Body of pancreas (tissue), 4 donors: ENCODE data around the gene CTAG1A. TPM values are rescaled to one million over a fixed set of nuclear protein-coding genes. Genes with fewer than 3 reads are reported as not detected.

ENCODE experiments used
- ATAC-seq: fragments of 150-250 bp; one replicate; pipeline ENCODE4 v1.9.1; 2016
- DNase-seq, 4 donors: peaks; one replicate each; pipeline ENCODE4 v3.0.0-alpha.2; 2019
- H3K27ac ChIP-seq, 4 donors: fragments of 200-600 bp; sonication (generic); 1 replicate in 3 of 4; 2 replicates in 1 of 4; pipeline versions ENCODE4 v1.5.1 to v1.6.1; 2016 to 2019; ENCODE audit warnings: mild to moderate bottlenecking in 1 of 4, mixed read lengths in 1 of 4, moderate library complexity in 1 of 4
- H3K27me3 ChIP-seq, 2 donors: fragments of 200-600 bp; sonication (generic); one replicate each; pipeline ENCODE4 v1.6.0; 2016; ENCODE audit warnings: mild to moderate bottlenecking in 1 of 2
- H3K36me3 ChIP-seq, 2 donors: fragments of 200-600 bp; sonication (generic); replicated peaks in 1 of 2; 2 replicates each; pipeline ENCODE4 v1.5.1; 2016; ENCODE audit warnings: low read depth in 2 of 2; ENCODE audit not compliant: insufficient read depth in 1 of 2
- H3K4me1 ChIP-seq: fragments of 200-600 bp; sonication (generic); one replicate; pipeline ENCODE4 v1.6.0; 2016
- H3K4me3 ChIP-seq, 2 donors: fragments of 200-600 bp; sonication (generic); 1 replicate in 1 of 2; 2 replicates in 1 of 2; pipeline ENCODE4 v1.5.1; 2016 to 2019
- H3K9me3 ChIP-seq, 3 donors: fragments of 200-600 bp; sonication (generic); 1 replicate in 2 of 3; 2 replicates in 1 of 3; pipeline ENCODE4 v1.5.1; 2016
- CTCF ChIP-seq, 7 experiments: fragments of 450-650 bp in 4 of 7; fragments of 200-600 bp in 3 of 7; sonication (generic) in 3 of 7; IDR thresholded peaks; one replicate each; pipeline ENCODE4 v1.5.1; 2016 to 2019; ENCODE audit warnings: antibody characterized with exemption in 7 of 7
- POLR2A ChIP-seq, 3 donors: fragments of 450-650 bp; IDR thresholded peaks; one replicate each; pipeline ENCODE4 v1.6.1; 2016; ENCODE audit warnings: antibody characterized with exemption in 3 of 3, mild to moderate bottlenecking in 2 of 3
- WGBS, 2 donors: methylation state at CpG; one replicate each; pipeline ENCODE4 v1.1.5; 2017; 5-methylcytosine and 5-hydroxymethylcytosine counted together
- intact Hi-C: fragments of 100-400 bp; cut with DNase I; formaldehyde crosslinking; loops from one replicate; pipeline ENCODE4 v1.15.1; 2023
- total RNA-seq, 2 donors: library from RNA; depleted of rRNA; stranded (reverse); fragments of >200 nt; gene quantifications; one replicate each; pipeline ENCODE4 v1.1.0, GENCODE V29; 2016

The CTAG1A gene
- total RNA-seq, 2 donors from 2014 or later: not detected

GRCh38 chrX:154541896-154542722, 42.8 kb upstream of the CTAG1A start:
- 73 to 83% methylated on average over 4 to 5 of the region's 12 CpGs for WGBS, 2 donors
- ATAC-seq (peak; percentile 34), DNase-seq (peak; percentile 58 to 76 (median 65))
- Histone ChIP-seq H3K9me3 (no peaks in the 10 kb centered on the region), H3K36me3 (no peaks in the 10 kb centered on the region), H3K27ac (peak overlapping the region in 2 of 4 donors; percentile 55 to 67), H3K4me3 (no peak overlapping the region), H3K4me1 (peaks cover 16% of the 10 kb centered on the region), H3K27me3 (no peaks in the 10 kb centered on the region)
- intact Hi-C loops: no loop called here
- no peak for TF ChIP-seq POLR2A (IDR thresholded peaks at IDR 0.05)
- no peak for TF ChIP-seq CTCF (IDR thresholded peaks at IDR 0.05)

- H3K9me3 ChIP-seq: no peaks in the 10 kb centered on the region
- DNase-seq: peak in 1 of 4 donors; percentile 41
- ATAC-seq: no peak
- H3K27ac ChIP-seq: peak overlapping the region in 2 of 4 donors; percentile 55 to 67
- H3K36me3 ChIP-seq: no peaks in the 10 kb centered on the region
- peaks cover 16% of the 10 kb centered on the region for H3K4me1 ChIP-seq
- TF ChIP-seq CTCF (IDR thresholded peaks at IDR 0.05) (no peak), POLR2A (IDR thresholded peaks at IDR 0.05) (no peak)
- WGBS, 2 donors: 75 to 92% methylated on average over 4 to 13 of the region's 20 CpGs
- H3K27me3 ChIP-seq: no peaks in the 10 kb centered on the region
- no peak overlapping the region for H3K4me3 ChIP-seq
- intact Hi-C loops: no loop called here
Observed at GRCh38 chrX:154542723-154543424, 42.1 kb upstream of the CTAG1A start.

GRCh38 chrX:154545673-154546274, 39.2 kb upstream of the CTAG1A start:
- DNase-seq: no peak
- WGBS, 2 donors: 78 to 88% methylated on average over 6 to 17 of the region's 17 CpGs
- H3K9me3 ChIP-seq: no peaks in the 10 kb centered on the region
- H3K4me1 ChIP-seq: peaks cover 23% of the 10 kb centered on the region
- no peak for ATAC-seq
- H3K27ac ChIP-seq: no peak overlapping the region
- intact Hi-C loops: no loop called here
- no peak overlapping the region for H3K4me3 ChIP-seq
- TF ChIP-seq POLR2A (IDR thresholded peaks at IDR 0.05): no peak
- H3K36me3 ChIP-seq: no peaks in the 10 kb centered on the region
- H3K27me3 ChIP-seq: no peaks in the 10 kb centered on the region

- 2% methylated on average over 26 of the region's 92 CpGs; no CpG with 5 or more reads in 1 of the 2 donors for WGBS, 2 donors
- TF ChIP-seq POLR2A (IDR thresholded peaks at IDR 0.05) (peak in 1 of 3 donors; percentile 8), CTCF (IDR thresholded peaks at IDR 0.05) (peak in 3 of 7 experiments; percentile 8 to 24 (median 17))
- Histone ChIP-seq H3K36me3 (no peaks in the 10 kb centered on the region), H3K4me3 (peak within 1 kb of the TSS; percentile 41 to 45), H3K27me3 (no peaks in the 10 kb centered on the region), H3K4me1 (peaks cover 22% of the 10 kb centered on the region), H3K27ac (peak within 1 kb of the TSS; percentile 64 to 93 (median 80)), H3K9me3 (no peaks in the 10 kb centered on the region)
- intact Hi-C loops: no loop called here
- DNase-seq: peak; percentile 76 to 85 (median 77)
- peak; percentile 82 for ATAC-seq
Observed at GRCh38 chrX:154546354-154547244, 38.3 kb upstream of the CTAG1A start, which contains the start of gene G6PD. Gene G6PD (minus strand): TSS chrX:154546846. CDS start chrX:154546155, 691 bp downstream.
